ENCODE results near the gene CFAP61. TPM values are rescaled to one million over a fixed set of nuclear protein-coding genes. Genes with fewer than 3 reads are reported as not detected.

Gene CFAP61
- total and polyA plus RNA-seq, 12 donors: 0.53 to 3.6 (median 1.1) TPM; not detected in 3

DNA sequence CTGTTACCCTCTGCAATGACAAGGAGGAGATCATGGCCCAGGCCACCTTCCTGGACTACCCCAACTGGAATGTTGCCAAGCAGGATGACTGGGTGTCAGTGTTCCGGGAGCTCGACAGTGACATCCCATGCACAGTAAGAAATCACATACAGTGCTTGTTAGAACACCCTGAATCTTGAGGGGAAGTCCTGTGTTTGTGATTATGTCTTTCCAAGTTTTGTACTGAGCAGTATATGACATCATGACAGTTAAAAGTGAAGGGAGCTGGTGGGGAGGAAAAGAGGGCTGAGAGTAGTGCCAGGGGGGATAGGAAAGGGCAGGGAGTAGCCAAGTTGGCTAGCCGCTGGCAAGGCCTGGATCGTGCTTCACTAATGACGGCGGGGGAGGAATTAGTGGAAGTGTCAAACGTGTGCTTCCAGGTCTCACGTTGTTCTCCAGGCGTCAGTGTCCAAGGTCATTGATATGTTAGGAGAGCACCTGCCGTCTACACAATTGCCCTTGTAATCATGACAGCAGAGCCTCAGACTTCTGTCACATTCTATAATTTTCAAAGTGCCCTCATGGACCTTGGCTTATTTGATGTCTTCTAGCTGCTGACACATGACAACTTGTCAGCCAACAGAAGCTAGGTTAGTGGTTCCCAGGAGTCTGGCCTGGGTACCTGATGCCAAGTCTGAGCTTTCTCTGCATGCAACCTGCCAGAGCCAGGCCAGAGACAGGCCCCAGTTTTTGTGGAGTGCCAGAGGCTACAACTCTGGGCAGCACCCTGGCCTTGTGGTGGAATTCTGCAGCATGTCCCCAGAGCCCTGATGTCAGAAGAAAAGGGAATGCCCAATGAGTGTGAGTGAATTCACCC lies 18.8 kb downstream of the CFAP61 start:
- Histone ChIP-seq H3K4me3 (no peak overlapping the region), H3K36me3 (replicated peaks in 1 of 2) (no peaks in the 10 kb centered on the region), H3K9me3 (replicated peaks in 1 of 3) (no peaks in the 10 kb centered on the region), H3K27me3 (no peaks in the 10 kb centered on the region), H3K4me1 (replicated peaks in 1 of 2) (no peaks in the 10 kb centered on the region), H3K27ac (no peak overlapping the region)
- intact Hi-C loops (cut with DNase I): no loop called here
- TF ChIP-seq POLR2A (IDR thresholded peaks at IDR 0.05): no peak
- TF ChIP-seq, protein P1, sequence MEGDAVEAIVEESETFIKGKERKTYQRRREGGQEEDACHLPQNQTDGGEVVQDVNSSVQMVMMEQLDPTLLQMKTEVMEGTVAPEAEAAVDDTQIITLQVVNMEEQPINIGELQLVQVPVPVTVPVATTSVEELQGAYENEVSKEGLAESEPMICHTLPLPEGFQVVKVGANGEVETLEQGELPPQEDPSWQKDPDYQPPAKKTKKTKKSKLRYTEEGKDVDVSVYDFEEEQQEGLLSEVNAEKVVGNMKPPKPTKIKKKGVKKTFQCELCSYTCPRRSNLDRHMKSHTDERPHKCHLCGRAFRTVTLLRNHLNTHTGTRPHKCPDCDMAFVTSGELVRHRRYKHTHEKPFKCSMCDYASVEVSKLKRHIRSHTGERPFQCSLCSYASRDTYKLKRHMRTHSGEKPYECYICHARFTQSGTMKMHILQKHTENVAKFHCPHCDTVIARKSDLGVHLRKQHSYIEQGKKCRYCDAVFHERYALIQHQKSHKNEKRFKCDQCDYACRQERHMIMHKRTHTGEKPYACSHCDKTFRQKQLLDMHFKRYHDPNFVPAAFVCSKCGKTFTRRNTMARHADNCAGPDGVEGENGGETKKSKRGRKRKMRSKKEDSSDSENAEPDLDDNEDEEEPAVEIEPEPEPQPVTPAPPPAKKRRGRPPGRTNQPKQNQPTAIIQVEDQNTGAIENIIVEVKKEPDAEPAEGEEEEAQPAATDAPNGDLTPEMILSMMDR (IDR thresholded peaks at IDR 0.05): no peak
- WGBS, 4 donors: 48 to 63% (median 56%) methylated on average over 10 of the region's 10 CpGs
- DNase-seq: no peak

DNA sequence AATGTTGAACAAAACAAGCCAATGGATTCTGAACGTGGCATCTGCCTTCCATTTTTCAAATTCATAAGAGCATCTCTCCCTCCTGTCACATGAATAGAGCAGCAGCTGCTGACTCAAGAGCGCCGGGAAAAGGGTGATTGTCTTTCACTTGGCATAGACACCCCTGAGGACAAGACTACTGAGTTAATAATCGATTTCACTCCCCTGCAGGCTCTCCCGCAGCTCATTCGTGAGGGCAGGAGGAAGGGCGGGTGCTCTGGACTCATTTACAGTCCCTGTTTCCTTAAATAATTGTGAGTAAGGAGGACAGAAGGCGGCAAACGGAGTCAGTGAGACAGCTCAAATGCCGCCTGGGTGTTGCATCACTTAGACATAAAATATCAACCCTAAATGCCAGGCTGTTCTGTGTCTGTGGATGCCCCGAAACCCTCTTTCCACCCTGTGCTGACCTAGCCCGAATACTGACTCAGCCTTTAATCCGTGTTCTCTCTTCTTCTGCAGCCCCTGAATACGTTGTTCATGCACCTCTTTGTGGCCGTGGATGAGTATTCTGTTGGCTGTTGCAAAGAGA lies 21.6 kb downstream of the CFAP61 start:
- Histone ChIP-seq H3K27me3 (no peaks in the 10 kb centered on the region), H3K4me1 (replicated peaks in 1 of 2) (no peaks in the 10 kb centered on the region), H3K36me3 (replicated peaks in 1 of 2) (no peaks in the 10 kb centered on the region), H3K27ac (no peak overlapping the region), H3K4me3 (no peak overlapping the region), H3K9me3 (replicated peaks in 1 of 3) (no peaks in the 10 kb centered on the region)
- no peak for DNase-seq
- intact Hi-C loops (cut with DNase I): no loop called here
- TF ChIP-seq, protein P1 (IDR thresholded peaks at IDR 0.05): no peak
- no peak for TF ChIP-seq POLR2A (IDR thresholded peaks at IDR 0.05)
- WGBS, 4 donors: 61 to 64% (median 61%) methylated on average over 15 of the region's 15 CpGs

DNA sequence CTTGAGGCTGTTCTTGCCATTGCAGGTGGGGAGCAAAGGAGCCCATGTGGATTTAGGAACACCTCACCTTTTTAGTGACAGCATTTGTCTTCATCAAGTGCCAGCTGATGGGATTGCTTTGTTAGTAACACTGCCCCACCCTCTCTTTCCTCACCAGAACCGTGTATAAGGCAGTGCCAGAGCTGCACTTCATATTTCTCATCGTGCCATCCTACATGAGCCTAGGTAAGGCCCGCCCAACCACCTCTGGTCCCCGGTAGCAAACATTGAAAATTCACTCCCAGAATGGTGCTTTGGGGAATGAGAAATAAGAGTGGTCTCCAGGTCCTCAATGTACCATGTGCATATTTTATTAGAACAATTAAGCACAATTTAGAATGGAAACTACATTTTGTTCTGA lies 22.7 kb downstream of the CFAP61 start:
- Histone ChIP-seq H3K9me3 (replicated peaks in 1 of 3) (no peaks in the 10 kb centered on the region), H3K36me3 (replicated peaks in 1 of 2) (no peaks in the 10 kb centered on the region), H3K4me3 (no peak overlapping the region), H3K27me3 (no peaks in the 10 kb centered on the region), H3K27ac (no peak overlapping the region), H3K4me1 (replicated peaks in 1 of 2) (no peaks in the 10 kb centered on the region)
- 68 to 94% (median 81%) methylated on average over 4 of the region's 4 CpGs for WGBS, 4 donors
- DNase-seq: no peak
- TF ChIP-seq, protein P1 (IDR thresholded peaks at IDR 0.05): no peak
- no peak for TF ChIP-seq POLR2A (IDR thresholded peaks at IDR 0.05)
- intact Hi-C loops (cut with DNase I): no loop called here

DNA sequence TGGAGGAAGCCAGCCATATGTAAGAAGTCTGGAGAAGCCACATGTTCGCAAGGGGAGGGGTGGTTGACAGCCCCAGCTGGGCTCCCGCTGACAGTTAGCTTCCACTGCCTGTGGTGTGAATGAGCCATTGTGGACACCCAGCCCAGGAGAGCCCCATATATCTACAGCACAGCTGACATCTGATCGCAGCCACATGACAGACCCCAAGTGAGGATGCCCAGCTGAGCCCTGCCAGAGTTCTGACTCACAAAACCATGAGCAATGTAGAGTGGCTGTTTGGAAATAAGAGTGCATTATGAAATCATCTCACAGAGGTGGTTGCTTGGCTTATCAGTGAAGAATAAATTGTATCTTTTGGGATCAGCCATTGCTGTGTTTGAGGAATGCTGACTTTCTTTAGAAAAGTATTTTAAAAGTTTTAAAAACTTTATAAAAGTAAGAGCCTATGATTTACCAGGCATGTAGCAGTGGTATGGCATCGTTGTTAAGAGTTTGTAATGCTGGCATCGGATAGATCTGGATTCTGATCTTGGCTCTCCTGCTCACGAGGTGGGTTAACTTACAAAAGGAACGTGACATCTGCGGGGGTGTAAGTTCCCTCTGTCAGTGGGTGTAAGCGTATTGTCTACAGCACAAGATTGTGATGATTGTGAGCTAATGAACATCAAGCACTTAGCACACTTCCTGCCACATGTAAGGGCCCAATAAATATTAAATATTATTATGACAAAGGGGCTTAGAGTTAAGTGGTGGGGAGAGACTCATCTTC lies 24.1 kb downstream of the CFAP61 start:
- intact Hi-C loops (cut with DNase I): no loop called here
- WGBS, 4 donors: 77 to 83% (median 82%) methylated on average over 9 of the region's 9 CpGs
- TF ChIP-seq POLR2A (IDR thresholded peaks at IDR 0.05): no peak
- TF ChIP-seq, protein P1 (IDR thresholded peaks at IDR 0.05): no peak
- peaks cover 4% of the 10 kb centered on the region for H3K27me3 ChIP-seq
- H3K4me1 ChIP-seq (replicated peaks in 1 of 2): no peaks in the 10 kb centered on the region
- no peaks in the 10 kb centered on the region for H3K36me3 ChIP-seq (replicated peaks in 1 of 2)
- no peaks in the 10 kb centered on the region for H3K9me3 ChIP-seq (replicated peaks in 1 of 3)
- no peak overlapping the region for H3K4me3 ChIP-seq
- H3K27ac ChIP-seq: no peak overlapping the region
- no peak for DNase-seq

All from adrenal gland (tissue), 12 donors.